ENCODE measurements around the gene RC3H2.

DNA sequence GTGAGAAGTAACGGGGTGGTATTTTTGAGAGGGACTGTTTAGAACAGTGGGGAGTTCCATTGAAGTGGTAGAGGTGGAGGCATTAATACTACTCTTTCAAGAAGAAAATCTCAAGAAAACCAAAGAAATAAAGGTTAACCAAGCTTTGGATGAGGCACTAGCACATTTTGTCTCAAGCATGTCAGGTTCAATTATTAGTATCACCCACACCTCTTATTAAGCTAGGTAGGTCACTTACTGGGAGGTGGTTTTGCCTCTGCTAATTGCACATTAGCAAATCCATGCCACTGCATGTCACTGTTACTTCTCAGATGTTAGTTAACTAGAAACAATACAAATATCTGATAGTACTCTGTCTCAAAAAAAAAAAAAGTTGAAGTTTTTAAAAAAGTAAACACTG, 45.9 kb upstream of the RC3H2 start:
- TF ChIP-seq, protein P1, sequence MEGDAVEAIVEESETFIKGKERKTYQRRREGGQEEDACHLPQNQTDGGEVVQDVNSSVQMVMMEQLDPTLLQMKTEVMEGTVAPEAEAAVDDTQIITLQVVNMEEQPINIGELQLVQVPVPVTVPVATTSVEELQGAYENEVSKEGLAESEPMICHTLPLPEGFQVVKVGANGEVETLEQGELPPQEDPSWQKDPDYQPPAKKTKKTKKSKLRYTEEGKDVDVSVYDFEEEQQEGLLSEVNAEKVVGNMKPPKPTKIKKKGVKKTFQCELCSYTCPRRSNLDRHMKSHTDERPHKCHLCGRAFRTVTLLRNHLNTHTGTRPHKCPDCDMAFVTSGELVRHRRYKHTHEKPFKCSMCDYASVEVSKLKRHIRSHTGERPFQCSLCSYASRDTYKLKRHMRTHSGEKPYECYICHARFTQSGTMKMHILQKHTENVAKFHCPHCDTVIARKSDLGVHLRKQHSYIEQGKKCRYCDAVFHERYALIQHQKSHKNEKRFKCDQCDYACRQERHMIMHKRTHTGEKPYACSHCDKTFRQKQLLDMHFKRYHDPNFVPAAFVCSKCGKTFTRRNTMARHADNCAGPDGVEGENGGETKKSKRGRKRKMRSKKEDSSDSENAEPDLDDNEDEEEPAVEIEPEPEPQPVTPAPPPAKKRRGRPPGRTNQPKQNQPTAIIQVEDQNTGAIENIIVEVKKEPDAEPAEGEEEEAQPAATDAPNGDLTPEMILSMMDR (IDR thresholded peaks at IDR 0.05; ENCODE audit: low read depth, low read length, missing input control): no peak
- TF ChIP-seq, protein P2, sequence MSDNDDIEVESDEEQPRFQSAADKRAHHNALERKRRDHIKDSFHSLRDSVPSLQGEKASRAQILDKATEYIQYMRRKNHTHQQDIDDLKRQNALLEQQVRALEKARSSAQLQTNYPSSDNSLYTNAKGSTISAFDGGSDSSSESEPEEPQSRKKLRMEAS (IDR thresholded peaks at IDR 0.05): no peak

Measured in liver (tissue), 2 donors.